T-cell (primary cell): Measurements from ENCODE around the gene AMPD3. TPM values are rescaled to one million over a fixed set of nuclear protein-coding genes. Genes with fewer than 3 reads are reported as not detected.
A peak's percentile ranks its signal among the peaks of the same experiment; 100 is the strongest.

Experiments
- ATAC-seq, 4 experiments: fragments of 200-7000 bp in 3 of 4; fragments of 150-1000 bp in 1 of 4; cut with Tn5 transposase; replicated peaks in 1 of 4; 1 replicate in 3 of 4; 2 replicates in 1 of 4; pipeline ENCODE4 v1.10.0; 2021; ENCODE audit warnings: moderate library complexity in 3 of 4, mild to moderate bottlenecking in 2 of 4, moderate number of reproducible peaks in 1 of 4
- CTCF ChIA-PET, 2 donors: fragments of 300-600 bp; sonication (Branson Sonifier 250); formaldehyde crosslinking; loops; one replicate each; lab custom pipeline; 2022; ENCODE audit warnings: antibody characterized with exemption in 2 of 2; lab: Charles Lee
- POLR2A ChIA-PET, 2 donors: fragments of 300-600 bp; sonication (Branson Sonifier 250); formaldehyde crosslinking; loops; one replicate each; lab custom pipeline; 2022; ENCODE audit warnings: antibody characterized with exemption in 2 of 2; lab: Charles Lee
- DNase-seq, 35 experiments: peaks; one replicate each; pipeline versions ENCODE4 v3.0.0 to v3.0.0-alpha.2; 2013 to 2023
- H3K27ac ChIP-seq: one replicate; pipeline ENCODE4 v1.5.1; 2013; ENCODE audit warnings: low read length
- H3K27me3 ChIP-seq, 2 experiments: replicated peaks in 1 of 2; 1 replicate in 1 of 2; 2 replicates in 1 of 2; pipeline versions ENCODE4 v1.6.1 to v1.7.0; 2013; ENCODE audit warnings: low read length in 1 of 2, mixed read lengths in 1 of 2; ENCODE audit not compliant: control insufficient read depth in 2 of 2, insufficient read depth in 2 of 2; ENCODE audit errors: extremely low read depth in 1 of 2
- H3K36me3 ChIP-seq, 2 donors: 1 replicate in 1 of 2; 2 replicates in 1 of 2; pipeline versions ENCODE4 v1.6.1 to v1.7.0; 2013; ENCODE audit warnings: low read length in 1 of 2; ENCODE audit not compliant: control insufficient read depth in 2 of 2, insufficient read depth in 1 of 2; ENCODE audit errors: extremely low read depth in 1 of 2
- H3K4me1 ChIP-seq, 2 experiments: 1 replicate in 1 of 2; 2 replicates in 1 of 2; pipeline versions ENCODE4 v1.6.1 to v1.7.0; 2013; ENCODE audit warnings: low read length in 2 of 2, mixed read lengths in 1 of 2; ENCODE audit not compliant: insufficient read depth in 2 of 2, control insufficient read depth in 1 of 2; ENCODE audit errors: extremely low read depth in 1 of 2
- H3K4me3 ChIP-seq, 2 donors: 1 replicate in 1 of 2; 2 replicates in 1 of 2; pipeline versions ENCODE4 v1.5.1 to v1.7.0; 2013; ENCODE audit warnings: mild to moderate bottlenecking in 2 of 2, low read length in 1 of 2, moderate library complexity in 1 of 2; ENCODE audit not compliant: control insufficient read depth in 1 of 2; ENCODE audit errors: extremely low read depth in 1 of 2
- H3K9me3 ChIP-seq: 2 replicates; pipeline ENCODE4 v1.7.0; 2013
- H3K27ac Mint-ChIP-seq, 2 donors: one replicate each; pipeline ENCODE4 v1.8.0; 2020 to 2021; ENCODE audit warnings: mild to moderate bottlenecking in 2 of 2, mixed read lengths in 2 of 2
- H3K27me3 Mint-ChIP-seq, 2 donors: one replicate each; pipeline ENCODE4 v1.8.0; 2021 to 2022; ENCODE audit warnings: mixed read lengths in 2 of 2
- H3K36me3 Mint-ChIP-seq: one replicate; pipeline ENCODE4 v1.8.0; 2021; ENCODE audit warnings: mixed read lengths
- H3K4me1 Mint-ChIP-seq, 3 donors: one replicate each; pipeline ENCODE4 v1.8.0; 2020 to 2022; ENCODE audit warnings: mixed read lengths in 3 of 3, mild to moderate bottlenecking in 1 of 3
- H3K4me3 Mint-ChIP-seq, 3 donors: one replicate each; pipeline ENCODE4 v1.8.0; 2020 to 2022; ENCODE audit warnings: mild to moderate bottlenecking in 3 of 3, mixed read lengths in 3 of 3, moderate library complexity in 3 of 3
- H3K9me3 Mint-ChIP-seq, 3 donors: one replicate each; pipeline ENCODE4 v1.8.0; 2020 to 2022; ENCODE audit warnings: mixed read lengths in 3 of 3
- WGBS: methylation state at CpG from one replicate; pipeline ENCODE4 v1.1.5; 2013; ENCODE audit warnings: missing lambda C conversion rate; ENCODE audit not compliant: insufficient coverage; 5-methylcytosine and 5-hydroxymethylcytosine counted together
- total RNA-seq, 35 experiments: library from RNA in 6 of 35; stranded (reverse) in 6 of 35; fragments of 120-200 nt in 1 of 35; gene quantifications; one replicate each; pipeline versions ENCODE4 v1.2.1 to v1.2.4 and lab custom pipeline; 2013 to 2026

The AMPD3 gene
- total RNA-seq, 5 donors from 2014 or later (not counting 1 experiment from before 2014, with no cell fraction given) = 21.1 to 40.0 (median 26.0) TPM

- Histone ChIP-seq H3K4me3 (no peak overlapping the region), H3K36me3 (peaks cover 0 to 41% of the 10 kb centered on the region in 2 donors), H3K27ac (no peak overlapping the region), H3K9me3 (no peaks in the 10 kb centered on the region), H3K27me3 (no peaks in the 10 kb centered on the region), H3K4me1 (no peaks in the 10 kb centered on the region)
- DNase-seq (no peak), ATAC-seq (no peak)
- peaks cover 6 to 15% (median 9%) of the 10 kb centered on the region in 3 donors for H3K4me1 Mint-ChIP-seq
- WGBS = no CpG with 5 or more reads among the region's 1 CpG
- POLR2A ChIA-PET = interaction anchor here in 1 of 2 donors (0.5 kb wide), 1 partner anchor 69 kb away, joined by 3 read pairs; no protein-coding TSS in a partner anchor
- CTCF ChIA-PET = no interaction called here
- H3K36me3 Mint-ChIP-seq = peaks cover 48% of the 10 kb centered on the region
- no peaks in the 10 kb centered on the region for H3K9me3 Mint-ChIP-seq
- no peaks in the 10 kb centered on the region for H3K27me3 Mint-ChIP-seq
- H3K4me3 Mint-ChIP-seq = no peak overlapping the region
- H3K27ac Mint-ChIP-seq = no peak overlapping the region
Measured at GRCh38 chr11:10522276-10522675, 67.2 kb downstream of the AMPD3 start.

DNA sequence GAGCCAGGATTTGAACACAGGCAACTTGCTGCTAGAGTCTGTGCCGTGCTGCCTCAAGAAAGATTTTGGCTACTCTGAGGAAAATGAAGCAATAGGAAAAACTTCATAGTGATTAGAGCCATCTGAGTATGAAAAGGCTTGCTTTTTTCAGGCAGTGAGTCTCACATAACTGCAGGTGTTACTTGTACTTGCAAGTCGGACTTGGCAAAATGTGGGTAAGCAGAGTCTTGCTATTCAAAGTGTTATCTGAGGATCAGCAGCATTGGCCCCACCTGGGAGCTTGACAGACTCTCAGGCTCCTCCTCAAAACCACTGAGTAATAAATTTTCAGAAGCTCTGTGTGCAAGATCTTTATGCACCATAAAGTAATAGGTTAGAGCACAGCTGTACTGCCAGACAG lies 67.9 kb downstream of the AMPD3 start:
- H3K27ac Mint-ChIP-seq = no peak overlapping the region
- H3K36me3 Mint-ChIP-seq = peaks cover 52% of the 10 kb centered on the region
- Histone ChIP-seq H3K27me3 (no peaks in the 10 kb centered on the region), H3K27ac (no peak overlapping the region), H3K36me3 (peaks cover 0 to 46% of the 10 kb centered on the region in 2 donors), H3K4me1 (no peaks in the 10 kb centered on the region), H3K4me3 (no peak overlapping the region), H3K9me3 (no peaks in the 10 kb centered on the region)
- CTCF ChIA-PET = interaction anchor here in 1 of 2 donors (1.2 kb wide), 1 partner anchor 18 kb away, joined by 3 read pairs; the partner anchor contains the start of gene RNF141
- peaks cover 6 to 20% (median 14%) of the 10 kb centered on the region in 3 donors for H3K4me1 Mint-ChIP-seq
- no peaks in the 10 kb centered on the region for H3K9me3 Mint-ChIP-seq
- H3K4me3 Mint-ChIP-seq = no peak overlapping the region
- WGBS = 67% methylated on average over 2 of the region's 2 CpGs
- POLR2A ChIA-PET = no interaction called here
- no peak for DNase-seq
- H3K27me3 Mint-ChIP-seq = no peaks in the 10 kb centered on the region
- ATAC-seq = no peak

- Histone ChIP-seq H3K36me3 (peaks cover 0 to 55% of the 10 kb centered on the region in 2 donors), H3K9me3 (no peaks in the 10 kb centered on the region), H3K27me3 (no peaks in the 10 kb centered on the region), H3K4me3 (no peak overlapping the region), H3K27ac (no peak overlapping the region), H3K4me1 (no peaks in the 10 kb centered on the region)
- H3K4me3 Mint-ChIP-seq = no peak overlapping the region
- DNase-seq = no peak
- H3K27me3 Mint-ChIP-seq = no peaks in the 10 kb centered on the region
- H3K9me3 Mint-ChIP-seq = no peaks in the 10 kb centered on the region
- H3K27ac Mint-ChIP-seq = no peak overlapping the region
- ATAC-seq = no peak
- peaks cover 6 to 20% (median 14%) of the 10 kb centered on the region in 3 donors for H3K4me1 Mint-ChIP-seq
- H3K36me3 Mint-ChIP-seq = peaks cover 51% of the 10 kb centered on the region
- ChIA-PET POLR2A (no interaction called here), CTCF (no interaction called here)
- no CpG with 5 or more reads among the region's 1 CpG for WGBS
Measured at GRCh38 chr11:10524471-10524870, 69.4 kb downstream of the AMPD3 start.

DNA sequence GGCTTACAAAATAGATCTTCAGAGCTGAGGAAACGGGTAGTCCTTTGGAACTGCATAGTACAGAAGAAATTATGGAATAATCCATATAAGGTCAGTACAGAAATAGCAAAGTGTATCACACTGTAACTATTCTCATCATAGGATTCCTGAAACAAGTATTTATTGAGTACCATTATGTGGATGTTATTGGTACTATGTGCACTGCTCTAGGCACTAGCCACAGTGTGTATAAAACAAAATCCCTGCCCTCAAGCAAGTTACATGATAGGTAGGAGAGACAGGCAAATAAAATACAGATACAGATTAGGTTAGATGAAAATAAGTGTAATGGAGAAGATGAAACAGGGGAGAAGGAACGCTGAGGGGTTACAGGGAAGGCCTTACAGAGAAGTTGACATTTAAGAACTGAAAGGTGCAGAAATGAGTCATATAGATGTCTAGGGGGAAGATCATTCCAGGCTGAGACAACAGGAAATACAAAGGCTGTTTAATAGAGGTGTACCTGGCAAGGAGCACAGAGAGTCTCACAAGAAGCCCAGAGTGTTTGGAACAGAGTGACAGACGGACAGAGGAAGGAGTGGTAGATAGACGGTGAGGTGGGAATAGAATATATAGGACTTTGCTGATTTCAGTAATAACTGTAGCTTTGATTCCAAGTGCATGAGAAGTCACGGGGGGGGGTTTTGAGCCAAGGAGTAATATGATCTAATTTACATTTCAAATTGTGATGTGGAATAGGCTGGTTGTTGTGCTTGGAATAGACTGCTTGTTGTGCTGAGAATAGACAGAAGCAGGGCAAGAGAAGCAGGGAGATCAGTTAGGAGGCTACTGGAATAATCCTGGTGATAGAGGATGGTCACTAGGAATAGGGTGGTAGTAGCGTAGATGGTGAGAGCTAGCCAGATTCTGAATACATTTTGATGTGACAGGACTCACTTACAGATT lies 72.2 kb downstream of the AMPD3 start:
- WGBS = 46% methylated on average over 5 of the region's 6 CpGs
- Histone ChIP-seq H3K36me3 (peaks cover 0 to 48% of the 10 kb centered on the region in 2 donors), H3K27ac (no peak overlapping the region), H3K4me1 (no peaks in the 10 kb centered on the region), H3K4me3 (no peak overlapping the region), H3K9me3 (no peaks in the 10 kb centered on the region), H3K27me3 (no peaks in the 10 kb centered on the region)
- peaks cover 56% of the 10 kb centered on the region for H3K36me3 Mint-ChIP-seq
- ATAC-seq (peak in 3 of 4 experiments; percentile 81 to 88 (median 84)), DNase-seq (no peak)
- peaks cover 6 to 17% (median 14%) of the 10 kb centered on the region in 3 donors for H3K4me1 Mint-ChIP-seq
- no peaks in the 10 kb centered on the region for H3K9me3 Mint-ChIP-seq
- ChIA-PET CTCF (no interaction called here), POLR2A (no interaction called here)
- peak overlapping the region; percentile 18 to 58 for H3K27ac Mint-ChIP-seq
- H3K27me3 Mint-ChIP-seq = no peaks in the 10 kb centered on the region
- H3K4me3 Mint-ChIP-seq = peak overlapping the region in 1 of 3 donors; percentile 2

GRCh38 chr11:10528121-10528520 lies 73.1 kb downstream of the AMPD3 start:
- Histone ChIP-seq H3K27me3 (no peaks in the 10 kb centered on the region), H3K36me3 (peaks cover 0 to 46% of the 10 kb centered on the region in 2 donors), H3K27ac (no peak overlapping the region), H3K4me1 (no peaks in the 10 kb centered on the region), H3K4me3 (no peak overlapping the region), H3K9me3 (no peaks in the 10 kb centered on the region)
- ChIA-PET POLR2A (interaction anchor here in 1 of 2 donors (0.6 kb wide), 1 partner anchor 12 kb away, joined by 3 read pairs; the partner anchor contains the start of gene RNF141), CTCF (interaction anchor here in 1 of 2 donors (0.6 kb wide), 1 partner anchor 21 kb away, joined by 4 read pairs; no protein-coding TSS in a partner anchor)
- ATAC-seq = no peak
- H3K27ac Mint-ChIP-seq = no peak overlapping the region
- H3K9me3 Mint-ChIP-seq = no peaks in the 10 kb centered on the region
- H3K4me1 Mint-ChIP-seq = peaks cover 11 to 17% (median 14%) of the 10 kb centered on the region in 3 donors
- DNase-seq = no peak
- no peaks in the 10 kb centered on the region for H3K27me3 Mint-ChIP-seq
- peaks cover 59% of the 10 kb centered on the region for H3K36me3 Mint-ChIP-seq
- no peak overlapping the region for H3K4me3 Mint-ChIP-seq

- Mint-ChIP-seq H3K27ac (no peak overlapping the region), H3K4me1 (peaks cover 11 to 15% (median 14%) of the 10 kb centered on the region in 3 donors), H3K9me3 (no peaks in the 10 kb centered on the region), H3K27me3 (no peaks in the 10 kb centered on the region), H3K36me3 (peaks cover 59% of the 10 kb centered on the region), H3K4me3 (no peak overlapping the region)
- WGBS = 100% methylated on average over 2 of the region's 2 CpGs
- H3K27ac ChIP-seq = no peak overlapping the region
- no peaks in the 10 kb centered on the region for H3K9me3 ChIP-seq
- H3K4me1 ChIP-seq = no peaks in the 10 kb centered on the region
- peaks cover 0 to 42% of the 10 kb centered on the region in 2 donors for H3K36me3 ChIP-seq
- no peak overlapping the region for H3K4me3 ChIP-seq
- DNase-seq (no peak), ATAC-seq (no peak)
- H3K27me3 ChIP-seq = no peaks in the 10 kb centered on the region
- CTCF ChIA-PET = no interaction called here
- POLR2A ChIA-PET = no interaction called here
Measured at GRCh38 chr11:10529279-10529678, 74.2 kb downstream of the AMPD3 start.
